Activated naive CD4-positive, alpha-beta T cell treated with anti-CD3 and anti-CD28 coated beads, Interleukin-2, amount 50 U/mL, for 24 hours (primary cell): ENCODE results near the gene PIGW.
"Not testable (repeated sequence)": the region's sequence is repeated elsewhere in the genome, so short reads cannot be mapped to it uniquely, and the experiment has no call there.

Experiments
- H3K27ac Mint-ChIP-seq: one replicate; pipeline ENCODE4 v1.8.0; 2021; ENCODE audit warnings: mild to moderate bottlenecking, mixed read lengths
- H3K27me3 Mint-ChIP-seq: one replicate; pipeline ENCODE4 v1.8.0; 2021; ENCODE audit warnings: mixed read lengths
- H3K36me3 Mint-ChIP-seq: one replicate; pipeline ENCODE4 v1.8.0; 2021; ENCODE audit warnings: mixed read lengths
- H3K4me1 Mint-ChIP-seq: one replicate; pipeline ENCODE4 v1.8.0; 2021; ENCODE audit warnings: mixed read lengths
- H3K4me3 Mint-ChIP-seq: one replicate; pipeline ENCODE4 v1.8.0; 2021; ENCODE audit warnings: mild to moderate bottlenecking, mixed read lengths
- H3K9me3 Mint-ChIP-seq: one replicate; pipeline ENCODE4 v1.8.0; 2021; ENCODE audit warnings: mixed read lengths

Gene PIGW

GRCh38 chr17:36504156-36504545, 30.6 kb upstream of the PIGW start:
- Mint-ChIP-seq H3K27me3 (no peaks in the 10 kb centered on the region), H3K4me3 (no peak overlapping the region), H3K4me1 (peaks cover 5% of the 10 kb centered on the region), H3K27ac (no peak overlapping the region), H3K9me3 (no peaks in the 10 kb centered on the region), H3K36me3 (peaks cover 12% of the 10 kb centered on the region)

- Mint-ChIP-seq H3K36me3 (peaks cover 15% of the 10 kb centered on the region), H3K9me3 (no peaks in the 10 kb centered on the region), H3K4me3 (no peak overlapping the region), H3K4me1 (peaks cover 5% of the 10 kb centered on the region), H3K27ac (no peak overlapping the region), H3K27me3 (no peaks in the 10 kb centered on the region)
These were observed 29.6 kb upstream of the PIGW start for GRCh38 chr17:36505171-36505570.

- no peaks in the 10 kb centered on the region for H3K27me3 Mint-ChIP-seq
- no peaks in the 10 kb centered on the region for H3K9me3 Mint-ChIP-seq
- no peak overlapping the region for H3K4me3 Mint-ChIP-seq
- H3K36me3 Mint-ChIP-seq = peaks cover 15% of the 10 kb centered on the region
- no peak overlapping the region for H3K27ac Mint-ChIP-seq
- peaks cover 5% of the 10 kb centered on the region for H3K4me1 Mint-ChIP-seq
These were observed 28.4 kb upstream of the PIGW start for GRCh38 chr17:36506249-36506826.

- Mint-ChIP-seq H3K9me3 (no peaks in the 10 kb centered on the region), H3K27ac (no peak overlapping the region), H3K4me1 (peaks cover 5% of the 10 kb centered on the region), H3K36me3 (peaks cover 14% of the 10 kb centered on the region), H3K4me3 (no peak overlapping the region), H3K27me3 (no peaks in the 10 kb centered on the region)
These were observed 28.0 kb upstream of the PIGW start for GRCh38 chr17:36506831-36507230.

GRCh38 chr17:36507266-36507665, 27.5 kb upstream of the PIGW start:
- Mint-ChIP-seq H3K9me3 (no peaks in the 10 kb centered on the region), H3K4me3 (no peak overlapping the region), H3K36me3 (peaks cover 14% of the 10 kb centered on the region), H3K27ac (no peak overlapping the region), H3K4me1 (peaks cover 5% of the 10 kb centered on the region), H3K27me3 (no peaks in the 10 kb centered on the region)

GRCh38 chr17:36508439-36508838, 26.3 kb upstream of the PIGW start:
- not testable (repeated sequence) for H3K27me3 Mint-ChIP-seq, H3K4me3 Mint-ChIP-seq, H3K27ac Mint-ChIP-seq, H3K9me3 Mint-ChIP-seq, H3K36me3 Mint-ChIP-seq, H3K4me1 Mint-ChIP-seq

GRCh38 chr17:36509272-36509985, 25.4 kb upstream of the PIGW start:
- Mint-ChIP-seq H3K27me3 (no peaks in the 10 kb centered on the region), H3K27ac (no peak overlapping the region), H3K4me3 (no peak overlapping the region), H3K4me1 (no peaks in the 10 kb centered on the region), H3K36me3 (peaks cover 7% of the 10 kb centered on the region), H3K9me3 (no peaks in the 10 kb centered on the region)

- Mint-ChIP-seq H3K27ac (no peak overlapping the region), H3K4me3 (no peak overlapping the region), H3K27me3 (no peaks in the 10 kb centered on the region), H3K36me3 (peaks cover 7% of the 10 kb centered on the region), H3K9me3 (no peaks in the 10 kb centered on the region), H3K4me1 (no peaks in the 10 kb centered on the region)
These were observed 24.2 kb upstream of the PIGW start for GRCh38 chr17:36510636-36511035.

- peaks cover 7% of the 10 kb centered on the region for H3K36me3 Mint-ChIP-seq
- H3K4me3 Mint-ChIP-seq = no peak overlapping the region
- H3K27me3 Mint-ChIP-seq = no peaks in the 10 kb centered on the region
- H3K4me1 Mint-ChIP-seq = no peaks in the 10 kb centered on the region
- no peak overlapping the region for H3K27ac Mint-ChIP-seq
- no peaks in the 10 kb centered on the region for H3K9me3 Mint-ChIP-seq
These were observed 23.6 kb upstream of the PIGW start for GRCh38 chr17:36511216-36511615.

- Mint-ChIP-seq H3K4me1 (no peaks in the 10 kb centered on the region), H3K9me3 (no peaks in the 10 kb centered on the region), H3K36me3 (peaks cover 8% of the 10 kb centered on the region), H3K27me3 (no peaks in the 10 kb centered on the region), H3K27ac (no peak overlapping the region), H3K4me3 (no peak overlapping the region)
These were observed 22.1 kb upstream of the PIGW start for GRCh38 chr17:36512641-36513040.

GRCh38 chr17:36514856-36515255, 19.9 kb upstream of the PIGW start:
- Mint-ChIP-seq H3K4me3 (no peak overlapping the region), H3K36me3 (peaks cover 4% of the 10 kb centered on the region), H3K27me3 (no peaks in the 10 kb centered on the region), H3K27ac (no peak overlapping the region), H3K9me3 (no peaks in the 10 kb centered on the region), H3K4me1 (no peaks in the 10 kb centered on the region)

- Mint-ChIP-seq H3K4me1 (no peaks in the 10 kb centered on the region), H3K27me3 (no peaks in the 10 kb centered on the region), H3K9me3 (no peaks in the 10 kb centered on the region), H3K27ac (no peak overlapping the region), H3K4me3 (no peak overlapping the region), H3K36me3 (peaks cover 11% of the 10 kb centered on the region)
These were observed 18.9 kb upstream of the PIGW start for GRCh38 chr17:36515837-36516236.

GRCh38 chr17:36523113-36523512, 11.7 kb upstream of the PIGW start:
- H3K36me3 Mint-ChIP-seq = peaks cover 28% of the 10 kb centered on the region
- no peak overlapping the region for H3K4me3 Mint-ChIP-seq
- H3K27me3 Mint-ChIP-seq = no peaks in the 10 kb centered on the region
- peaks cover 23% of the 10 kb centered on the region for H3K4me1 Mint-ChIP-seq
- H3K27ac Mint-ChIP-seq = no peak overlapping the region
- no peaks in the 10 kb centered on the region for H3K9me3 Mint-ChIP-seq

GRCh38 chr17:36524428-36524876, 10.3 kb upstream of the PIGW start:
- Mint-ChIP-seq H3K9me3 (no peaks in the 10 kb centered on the region), H3K4me3 (no peak overlapping the region), H3K4me1 (peaks cover 27% of the 10 kb centered on the region), H3K27me3 (no peaks in the 10 kb centered on the region), H3K27ac (peak overlapping the region; percentile 90), H3K36me3 (peaks cover 32% of the 10 kb centered on the region)

GRCh38 chr17:36525113-36525512, 9.7 kb upstream of the PIGW start:
- no peaks in the 10 kb centered on the region for H3K27me3 Mint-ChIP-seq
- no peak overlapping the region for H3K4me3 Mint-ChIP-seq
- H3K9me3 Mint-ChIP-seq = no peaks in the 10 kb centered on the region
- peaks cover 32% of the 10 kb centered on the region for H3K36me3 Mint-ChIP-seq
- no peak overlapping the region for H3K27ac Mint-ChIP-seq
- peaks cover 27% of the 10 kb centered on the region for H3K4me1 Mint-ChIP-seq

- Mint-ChIP-seq H3K9me3 (no peaks in the 10 kb centered on the region), H3K27me3 (no peaks in the 10 kb centered on the region), H3K27ac (no peak overlapping the region), H3K4me1 (peaks cover 27% of the 10 kb centered on the region), H3K36me3 (peaks cover 24% of the 10 kb centered on the region), H3K4me3 (no peak overlapping the region)
These were observed 8.9 kb upstream of the PIGW start for GRCh38 chr17:36525888-36526287.
